Activated CD4-positive, alpha-beta T cell treated with anti-CD3 and anti-CD28 coated beads for 48 hours (primary cell): ENCODE results near the gene AJM1.

Experiments
- DNase-seq: peaks from one replicate; pipeline ENCODE4 v3.0.0-alpha.2; 2020

AJM1 gene

GRCh38 chr9:136845465-136846260 is 3.4 kb downstream of the AJM1 start:
- DNase-seq = no peak

DNA sequence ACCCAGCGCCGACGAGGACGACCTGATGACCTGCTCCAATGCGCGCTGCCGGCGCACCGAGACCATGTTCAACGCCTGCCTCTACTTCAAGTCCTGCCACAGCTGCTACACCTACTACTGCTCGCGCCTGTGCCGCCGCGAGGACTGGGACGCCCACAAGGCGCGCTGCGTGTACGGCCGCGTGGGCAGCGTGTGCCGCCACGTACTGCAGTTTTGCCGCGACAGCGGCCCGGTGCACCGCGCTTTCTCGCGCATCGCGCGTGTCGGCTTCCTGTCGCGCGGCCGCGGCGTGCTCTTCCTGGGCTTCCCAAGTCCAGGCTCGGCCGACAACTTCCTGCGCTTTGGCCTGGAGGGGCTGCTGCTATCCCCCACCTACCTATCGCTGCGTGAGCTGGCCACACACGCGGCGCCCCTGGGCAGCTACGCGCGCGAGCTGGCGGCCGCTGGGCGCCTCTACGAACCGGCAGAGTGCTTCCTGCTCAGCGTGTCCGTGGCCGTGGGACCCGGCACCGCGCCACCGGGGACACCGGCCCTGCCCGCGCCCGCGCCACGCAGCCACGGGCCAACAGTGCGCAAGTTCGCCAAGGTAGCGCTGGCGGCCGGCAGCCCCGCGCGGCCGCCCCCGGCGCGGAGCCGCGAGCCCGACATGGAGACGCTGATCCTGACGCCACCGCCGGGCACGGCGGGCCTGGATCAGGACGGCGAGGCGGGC is 4.3 kb downstream of the AJM1 start:
- DNase-seq = no peak

- DNase-seq = peak; percentile 45
Measured at GRCh38 chr9:136847088-136847825, 5.0 kb downstream of the AJM1 start.

DNA sequence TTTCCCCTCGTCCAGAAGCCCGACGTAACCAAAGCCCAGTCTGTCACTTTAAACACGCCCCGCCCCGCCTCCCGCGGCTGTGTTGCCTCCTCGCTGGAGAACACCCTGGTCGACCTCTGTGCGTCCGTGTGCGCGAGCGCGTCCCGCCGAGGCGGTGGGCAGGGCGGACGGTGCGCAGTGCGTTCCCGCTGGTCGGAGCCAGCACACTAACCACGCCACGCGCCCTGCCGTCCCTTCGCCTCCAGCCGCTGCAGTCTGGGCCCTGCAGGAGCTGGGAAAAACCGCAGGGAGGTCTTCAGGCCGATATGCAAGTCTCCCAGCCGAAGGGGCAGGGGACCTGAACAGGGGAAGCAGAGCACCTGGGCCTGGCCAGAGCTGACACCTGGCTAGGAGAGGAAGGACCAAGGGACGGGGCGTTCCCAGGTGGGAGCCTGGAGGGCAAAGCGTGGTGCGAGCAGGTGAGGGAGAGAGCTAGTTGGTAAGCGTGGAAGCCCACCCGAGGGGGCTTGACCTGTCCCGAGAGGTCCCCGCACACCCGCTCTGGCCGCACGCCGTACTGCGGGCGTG is 5.6 kb downstream of the AJM1 start:
- peak; percentile 92 for DNase-seq

DNA sequence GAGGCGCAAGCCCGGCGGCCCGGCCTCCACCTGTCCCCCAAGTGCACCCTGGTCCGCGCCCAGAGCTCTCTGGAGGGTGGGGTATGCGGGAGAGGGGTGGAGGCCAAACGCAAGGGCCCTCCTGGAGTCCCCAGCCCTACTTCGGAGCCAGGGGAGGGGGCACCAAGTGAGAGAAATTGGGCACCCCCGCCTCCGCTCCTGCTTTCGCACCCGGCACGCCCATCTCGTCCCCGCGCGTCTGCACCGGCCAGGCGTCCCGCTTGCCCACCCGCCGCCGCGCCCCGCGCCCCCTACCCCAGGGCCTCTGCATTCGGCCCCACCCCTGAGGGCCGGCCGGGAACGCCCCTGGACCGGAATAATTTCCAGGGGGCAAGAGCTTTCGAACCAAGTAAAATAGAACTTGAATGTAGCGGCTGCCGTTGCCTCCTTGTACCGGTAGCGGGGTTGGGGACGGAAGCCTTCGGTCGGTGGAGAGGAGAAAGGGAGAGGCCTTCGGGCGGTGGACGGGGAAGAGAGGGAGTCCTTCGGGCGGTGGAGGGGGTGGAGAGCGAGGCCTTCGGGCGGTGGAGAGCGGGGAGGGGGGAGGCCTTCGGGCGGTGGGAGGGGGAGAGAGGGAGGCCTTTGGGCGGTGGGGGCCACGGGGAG is 6.2 kb downstream of the AJM1 start:
- DNase-seq = peak; percentile 65

DNA sequence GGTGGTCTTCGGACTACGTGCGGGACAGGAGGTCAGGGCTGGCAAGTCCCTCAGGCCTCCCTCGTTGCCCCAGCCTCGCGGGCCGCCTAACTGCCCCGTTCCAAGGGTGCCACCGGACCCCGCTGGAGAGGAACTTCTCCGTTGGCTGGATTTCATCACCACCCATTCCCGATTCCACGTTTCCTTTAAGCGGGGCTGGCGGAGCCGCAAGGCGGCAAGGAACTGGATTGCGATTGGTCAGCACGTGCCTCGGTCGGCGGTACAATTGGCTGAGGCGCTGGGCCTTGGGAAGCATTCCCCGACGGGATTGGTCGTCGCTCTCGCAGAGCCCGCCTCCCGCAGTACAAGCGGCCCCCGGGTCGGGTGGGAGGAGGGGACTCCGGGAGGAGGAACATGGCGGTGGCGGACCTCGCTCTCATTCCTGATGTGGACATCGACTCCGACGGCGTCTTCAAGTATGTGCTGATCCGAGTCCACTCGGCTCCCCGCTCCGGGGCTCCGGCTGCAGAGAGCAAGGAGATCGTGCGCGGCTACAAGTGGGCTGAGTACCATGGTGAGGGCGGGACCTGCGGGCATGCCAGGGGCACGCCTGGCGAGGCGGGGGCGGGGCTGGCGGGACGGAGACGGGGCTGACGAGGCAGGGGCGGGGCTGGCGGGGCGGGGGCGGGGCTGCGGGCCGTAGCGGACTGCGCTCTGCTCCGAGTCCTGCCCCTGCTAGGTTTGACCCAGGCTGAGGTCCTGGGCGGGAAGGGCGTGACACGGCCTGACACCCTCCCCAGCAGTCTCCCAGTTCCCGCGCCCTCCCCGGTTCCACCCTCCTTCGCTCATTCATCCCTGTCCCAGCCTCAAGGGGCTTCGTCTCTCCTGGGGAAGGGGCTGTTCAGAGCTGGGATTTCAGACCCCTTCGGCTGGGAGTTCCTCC is 7.0 kb downstream of the AJM1 start, which contains the start of gene PHPT1:
Gene PHPT1, plus strand, starts transcription at position 372 of the 922 bp plus-strand sequence. Its CDS starts 22 bp downstream, at position 394.
- DNase-seq = peak; percentile 98

GRCh38 chr9:136849960-136850865 is 7.9 kb downstream of the AJM1 start:
- no peak for DNase-seq

GRCh38 chr9:136850866-136851775 is 8.8 kb downstream of the AJM1 start:
- DNase-seq = no peak

DNA sequence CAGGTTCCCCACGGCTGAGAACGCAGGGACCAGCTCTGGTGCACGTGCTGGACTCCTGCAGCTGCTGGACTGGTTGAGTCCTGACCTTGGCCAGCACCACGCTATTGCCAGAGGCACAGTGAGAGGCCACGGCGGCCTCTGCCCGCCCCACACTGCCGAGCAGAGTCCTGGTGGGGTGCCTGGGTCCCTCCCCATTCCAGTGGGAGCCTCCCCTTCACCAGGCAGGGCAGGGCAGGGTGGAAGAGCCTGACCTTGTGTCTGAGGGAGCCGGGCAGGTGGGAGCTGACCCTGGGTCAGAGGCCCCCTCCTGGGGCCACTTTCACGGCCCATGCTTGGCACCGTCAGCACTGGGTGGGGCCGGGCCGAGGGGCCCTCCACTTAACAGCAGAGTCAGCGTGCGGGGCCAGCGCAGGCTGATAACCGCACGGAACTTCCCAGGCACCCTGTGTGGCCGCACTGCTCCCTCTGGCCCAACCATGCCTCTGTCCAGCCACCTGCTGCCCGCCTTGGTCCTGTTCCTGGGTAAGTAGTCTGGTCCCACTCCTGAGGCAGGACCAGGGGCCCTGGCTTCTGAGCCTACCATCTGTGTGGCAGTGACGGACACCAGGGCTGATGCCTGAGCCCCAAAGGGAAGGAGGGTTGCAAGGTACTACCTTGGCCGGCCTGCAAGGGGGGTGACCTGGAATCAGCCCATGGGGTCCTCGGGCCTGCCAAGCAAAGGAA is 9.8 kb downstream of the AJM1 start, which contains the start of gene MAMDC4:
Gene MAMDC4, plus strand, starts transcription at position 406 of the 723 bp plus-strand sequence. Its CDS starts 71 bp downstream, at position 477.
- no peak for DNase-seq

DNA sequence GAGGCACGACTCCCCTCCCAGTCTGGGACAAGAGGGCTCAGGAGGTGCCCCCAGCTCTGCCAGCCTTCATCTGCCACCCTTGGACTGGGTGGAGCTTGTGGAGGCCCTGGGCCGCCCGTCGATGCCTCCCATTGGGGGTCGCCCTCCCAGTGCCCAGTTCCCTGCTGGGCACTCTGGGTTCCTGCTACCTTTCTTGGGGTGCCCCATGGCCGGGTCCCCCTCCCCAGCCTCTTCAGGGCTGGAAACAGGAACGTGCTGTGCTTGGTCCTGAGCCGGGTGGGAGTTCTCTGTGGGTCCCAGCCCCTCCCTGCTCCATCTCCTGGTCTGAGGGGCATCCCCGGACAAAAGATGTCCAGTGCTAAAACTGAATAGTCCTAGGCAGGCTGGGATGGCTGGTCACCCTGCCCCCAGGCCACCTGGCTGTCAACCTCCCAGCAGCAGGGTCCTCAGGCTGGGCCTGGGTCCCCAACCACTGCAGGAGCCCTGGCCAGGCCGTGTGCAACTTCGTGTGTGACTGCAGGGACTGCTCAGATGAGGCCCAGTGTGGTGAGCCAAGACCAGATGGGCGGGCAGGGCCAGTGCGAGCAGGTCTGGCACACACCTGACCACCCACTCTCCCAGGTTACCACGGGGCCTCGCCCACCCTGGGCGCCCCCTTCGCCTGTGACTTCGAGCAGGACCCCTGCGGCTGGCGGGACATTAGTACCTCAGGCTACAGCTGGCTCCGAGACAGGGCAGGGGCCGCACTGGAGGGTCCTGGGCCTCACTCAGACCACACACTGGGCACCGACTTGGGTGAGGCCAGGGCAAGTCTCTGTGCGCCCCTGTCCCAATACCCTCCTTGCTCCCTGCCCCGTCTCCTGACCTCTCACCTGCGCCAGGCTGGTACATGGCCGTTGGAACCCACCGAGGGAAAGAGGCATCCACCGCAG is 10.7 kb downstream of the AJM1 start:
- DNase-seq = no peak

DNA sequence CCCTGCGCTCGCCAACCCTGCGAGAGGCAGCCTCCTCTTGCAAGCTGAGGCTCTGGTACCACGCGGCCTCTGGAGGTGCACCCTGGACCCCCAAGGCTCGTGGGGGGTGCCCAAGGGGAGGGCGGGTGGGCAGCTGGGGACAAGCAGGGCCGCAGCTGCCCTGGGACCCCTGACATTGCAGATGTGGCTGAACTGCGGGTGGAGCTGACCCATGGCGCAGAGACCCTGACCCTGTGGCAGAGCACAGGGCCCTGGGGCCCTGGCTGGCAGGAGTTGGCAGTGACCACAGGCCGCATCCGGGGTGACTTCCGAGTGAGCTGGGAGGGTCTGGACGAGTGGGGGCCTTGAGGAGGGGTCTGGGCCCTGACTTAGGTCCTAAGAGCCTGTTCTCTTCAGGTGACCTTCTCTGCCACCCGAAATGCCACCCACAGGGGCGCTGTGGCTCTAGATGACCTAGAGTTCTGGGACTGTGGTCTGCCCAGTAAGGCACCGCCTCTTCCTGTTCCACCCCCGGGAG is 11.4 kb downstream of the AJM1 start:
- DNase-seq = no peak

GRCh38 chr9:136854113-136854841 is 12.0 kb downstream of the AJM1 start:
- no peak for DNase-seq

DNA sequence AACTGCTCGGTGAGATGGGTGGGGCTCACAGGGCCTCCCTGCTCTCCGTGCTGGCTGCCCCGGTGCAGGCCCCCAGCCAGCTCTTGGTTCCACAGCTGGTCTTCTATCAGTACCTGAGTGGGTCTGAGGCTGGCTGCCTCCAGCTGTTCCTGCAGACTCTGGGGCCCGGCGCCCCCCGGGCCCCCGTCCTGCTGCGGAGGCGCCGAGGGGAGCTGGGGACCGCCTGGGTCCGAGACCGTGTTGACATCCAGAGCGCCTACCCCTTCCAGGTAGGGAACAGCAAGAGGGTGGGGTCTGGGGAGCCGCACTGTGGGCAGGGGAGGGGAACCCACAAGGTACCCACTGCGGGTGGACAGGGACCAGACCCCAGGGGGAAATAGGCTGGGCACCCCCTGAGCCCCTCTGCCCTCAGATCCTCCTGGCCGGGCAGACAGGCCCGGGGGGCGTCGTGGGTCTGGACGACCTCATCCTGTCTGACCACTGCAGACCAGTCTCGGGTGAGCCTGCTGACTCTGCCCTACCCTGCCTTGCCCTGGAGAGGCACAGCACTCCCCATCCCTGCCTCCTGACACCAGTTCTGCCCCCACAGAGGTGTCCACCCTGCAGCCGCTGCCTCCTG is 12.7 kb downstream of the AJM1 start:
- DNase-seq = no peak

- DNase-seq = no peak
Measured at GRCh38 chr9:136855461-136856078, 13.3 kb downstream of the AJM1 start.

DNA sequence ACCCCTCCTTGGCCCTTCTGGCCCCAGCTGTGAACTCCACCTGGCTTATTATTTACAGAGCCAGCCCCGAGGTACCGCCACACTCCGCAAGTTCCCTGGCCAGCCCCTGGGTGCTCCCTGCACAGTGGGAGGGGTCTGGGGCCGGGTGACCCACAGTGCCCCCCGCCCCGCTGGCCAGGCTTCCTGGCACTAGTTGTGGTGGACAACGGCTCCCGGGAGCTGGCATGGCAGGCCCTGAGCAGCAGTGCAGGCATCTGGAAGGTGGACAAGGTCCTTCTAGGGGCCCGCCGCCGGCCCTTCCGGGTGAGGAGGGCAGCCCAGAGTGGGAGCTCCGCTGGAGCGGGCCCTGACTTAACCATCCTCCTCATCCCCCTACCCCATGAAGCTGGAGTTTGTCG is 13.8 kb downstream of the AJM1 start:
- no peak for DNase-seq
